HG02610 (cell line): ENCODE results near the gene LPAR6.
"Not testable (repeated sequence)": the region's sequence is repeated elsewhere in the genome, so short reads cannot be mapped to it uniquely, and the experiment has no call there.

Source experiments
- ATAC-seq: cut with Tn5 transposase; IDR thresholded peaks from one replicate; pipeline ENCODE4 v1.9.1; 2021; ENCODE audit warnings: mild to moderate bottlenecking, moderate library complexity; ENCODE audit not compliant: unreplicated experiment

The LPAR6 gene

GRCh38 chr13:48422003-48422402 lies 9.1 kb upstream of the LPAR6 start:
- ATAC-seq: not testable (repeated sequence)

DNA sequence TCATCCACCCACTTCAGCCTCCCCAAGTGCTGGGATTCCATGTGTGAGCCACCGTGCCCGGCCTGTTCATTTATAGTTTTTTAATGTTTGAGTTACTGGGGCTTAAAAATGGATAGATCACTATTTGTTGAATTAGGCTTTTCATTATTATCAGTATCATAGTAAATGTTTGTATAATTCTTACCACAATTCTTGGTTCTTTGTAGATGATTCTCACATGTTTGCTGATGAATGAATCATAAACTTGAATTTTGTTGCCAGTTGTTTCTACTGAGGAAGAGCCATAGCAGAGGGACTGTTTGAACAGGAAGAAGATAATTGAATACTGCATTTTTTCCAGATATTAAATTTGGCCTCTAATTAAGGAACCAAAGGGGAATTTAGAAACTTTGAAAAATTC lies 2.6 kb upstream of the LPAR6 start:
- no peak for ATAC-seq

DNA sequence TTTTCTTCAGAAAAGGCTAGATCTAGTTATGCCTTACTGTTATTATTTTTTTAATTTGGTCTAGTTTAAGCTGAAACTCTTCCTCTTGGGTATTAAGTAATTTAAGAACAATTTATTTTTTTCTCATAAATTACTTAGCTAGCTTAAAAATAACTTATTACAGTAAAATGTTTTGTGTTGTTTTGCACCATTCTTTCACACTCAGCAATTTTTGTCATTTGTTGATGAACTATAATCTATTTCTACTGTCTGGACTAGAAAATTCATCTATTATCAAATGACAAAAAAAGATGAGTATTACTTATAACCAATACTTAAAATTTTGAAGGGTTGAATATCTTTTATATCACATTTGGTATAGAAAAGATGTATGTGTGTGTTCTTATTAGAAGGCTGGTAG lies 1.6 kb upstream of the LPAR6 start:
- no peak for ATAC-seq

GRCh38 chr13:48411841-48412531 lies 927 bp downstream of the LPAR6 start:
- no peak for ATAC-seq

GRCh38 chr13:48411147-48411794 lies 1.6 kb downstream of the LPAR6 start:
- ATAC-seq: no peak

- no peak for ATAC-seq
Observed at GRCh38 chr13:48410199-48410598, 2.7 kb downstream of the LPAR6 start.

- ATAC-seq: no peak
Observed at GRCh38 chr13:48405875-48406274, 7.0 kb downstream of the LPAR6 start.

GRCh38 chr13:48404952-48405351 lies 8.0 kb downstream of the LPAR6 start:
- ATAC-seq: no peak

DNA sequence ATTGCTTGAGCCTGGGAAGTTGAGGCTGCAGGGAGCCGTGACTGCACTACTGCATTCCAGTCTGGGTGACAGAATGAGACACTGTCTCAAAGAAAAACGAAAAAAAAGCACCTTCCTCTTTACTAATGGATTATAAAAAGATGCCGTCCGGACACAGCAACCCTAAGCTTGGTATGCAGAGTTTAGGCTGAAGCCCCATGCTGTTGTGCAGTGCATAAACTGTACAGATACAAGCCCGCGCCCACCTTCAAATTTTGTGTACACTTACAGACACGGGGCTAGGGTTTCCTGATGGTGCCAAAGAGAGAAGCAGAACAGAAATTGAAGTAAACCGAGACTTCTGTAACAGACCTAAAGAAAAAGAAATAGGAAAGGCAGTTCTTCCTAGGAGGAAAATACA lies 9.0 kb downstream of the LPAR6 start:
- no peak for ATAC-seq

DNA sequence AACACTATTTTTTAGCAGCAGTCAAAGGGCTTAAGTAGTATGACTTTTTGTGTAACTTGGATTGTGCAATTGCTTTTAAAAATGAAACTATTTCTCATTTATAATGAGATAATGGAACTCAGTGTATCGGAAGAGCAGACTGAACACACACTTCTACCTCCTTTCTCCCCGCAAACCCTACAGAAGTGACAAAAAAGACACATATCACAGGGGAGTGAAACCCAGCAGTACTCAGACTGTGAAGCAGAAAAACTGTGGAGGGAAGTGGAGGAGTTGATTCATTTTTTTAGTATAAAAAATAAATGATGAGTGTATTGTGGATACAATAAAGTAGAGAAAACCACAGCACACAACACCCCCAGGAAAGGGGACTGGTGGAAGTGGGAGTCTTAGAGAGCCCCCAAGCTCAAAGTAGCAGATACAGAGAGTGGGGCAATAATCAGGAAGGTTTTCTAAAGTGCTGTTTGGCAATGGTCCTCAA lies 9.7 kb downstream of the LPAR6 start:
- ATAC-seq: peak; percentile 77

- ATAC-seq: peak; percentile 47
Observed at GRCh38 chr13:48402325-48402932, 10.5 kb downstream of the LPAR6 start.

DNA sequence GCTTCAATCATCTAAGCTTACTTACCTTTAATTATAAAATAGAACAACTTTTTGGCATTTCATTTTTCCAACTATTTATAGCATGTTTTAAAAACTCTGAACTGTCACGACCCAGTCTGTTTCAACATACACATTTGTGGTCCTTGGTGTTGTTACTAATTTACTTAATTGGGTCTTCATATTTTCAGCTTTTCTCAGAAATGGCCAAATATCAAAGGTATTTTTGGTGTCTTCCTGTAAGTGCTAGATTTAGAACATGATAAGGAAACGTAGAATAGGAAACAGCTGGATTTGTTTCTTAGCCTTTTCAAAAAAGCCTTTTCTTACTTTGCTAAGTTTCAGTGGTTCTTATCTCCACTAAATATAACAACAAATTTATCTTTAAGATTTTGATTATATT lies 11.4 kb downstream of the LPAR6 start:
- no peak for ATAC-seq

DNA sequence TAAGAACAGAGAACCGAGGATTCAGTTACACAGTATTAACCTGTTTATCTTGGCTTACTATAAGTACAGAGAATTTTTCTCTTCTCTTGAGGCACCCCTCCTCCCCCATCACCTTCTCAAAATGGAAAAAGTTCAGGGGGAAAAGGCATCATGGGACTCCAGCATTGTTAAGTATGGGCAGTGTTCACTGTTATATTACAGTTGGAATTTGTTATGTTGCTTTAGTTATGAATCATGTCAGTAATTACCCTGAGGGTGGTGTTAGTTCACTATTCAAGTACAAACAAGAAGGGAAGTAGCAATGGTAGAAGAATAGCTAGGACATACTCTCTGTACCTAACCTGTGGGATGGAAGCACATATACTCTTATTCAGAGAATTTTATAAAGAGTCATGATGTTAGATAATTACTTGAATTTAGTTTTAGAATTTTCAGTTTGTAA lies 12.0 kb downstream of the LPAR6 start:
- peak; percentile 35 for ATAC-seq

GRCh38 chr13:48400090-48400694 lies 12.7 kb downstream of the LPAR6 start:
- ATAC-seq: no peak

GRCh38 chr13:48398450-48399095 lies 14.3 kb downstream of the LPAR6 start:
- ATAC-seq: no peak

DNA sequence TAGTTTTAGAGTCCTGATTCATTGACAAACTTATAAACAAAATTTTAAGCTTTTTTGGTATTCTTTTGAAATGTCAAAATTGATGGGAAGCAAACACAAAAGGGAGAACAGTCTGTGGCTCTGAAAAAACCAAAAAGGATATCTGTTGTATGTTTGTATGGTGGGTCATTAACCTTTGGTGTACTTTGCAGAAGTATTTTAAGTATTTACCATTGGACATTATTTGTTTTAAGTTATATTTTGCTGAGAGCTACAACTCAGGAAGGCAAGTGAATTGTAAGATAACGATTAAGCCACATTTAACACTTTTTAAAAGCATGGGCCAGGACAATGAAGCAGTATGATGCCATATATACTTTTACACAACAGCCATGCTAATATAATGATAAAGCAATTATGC lies 15.2 kb downstream of the LPAR6 start:
- ATAC-seq: no peak

- ATAC-seq: no peak
Observed at GRCh38 chr13:48393698-48394085, 19.2 kb downstream of the LPAR6 start.

DNA sequence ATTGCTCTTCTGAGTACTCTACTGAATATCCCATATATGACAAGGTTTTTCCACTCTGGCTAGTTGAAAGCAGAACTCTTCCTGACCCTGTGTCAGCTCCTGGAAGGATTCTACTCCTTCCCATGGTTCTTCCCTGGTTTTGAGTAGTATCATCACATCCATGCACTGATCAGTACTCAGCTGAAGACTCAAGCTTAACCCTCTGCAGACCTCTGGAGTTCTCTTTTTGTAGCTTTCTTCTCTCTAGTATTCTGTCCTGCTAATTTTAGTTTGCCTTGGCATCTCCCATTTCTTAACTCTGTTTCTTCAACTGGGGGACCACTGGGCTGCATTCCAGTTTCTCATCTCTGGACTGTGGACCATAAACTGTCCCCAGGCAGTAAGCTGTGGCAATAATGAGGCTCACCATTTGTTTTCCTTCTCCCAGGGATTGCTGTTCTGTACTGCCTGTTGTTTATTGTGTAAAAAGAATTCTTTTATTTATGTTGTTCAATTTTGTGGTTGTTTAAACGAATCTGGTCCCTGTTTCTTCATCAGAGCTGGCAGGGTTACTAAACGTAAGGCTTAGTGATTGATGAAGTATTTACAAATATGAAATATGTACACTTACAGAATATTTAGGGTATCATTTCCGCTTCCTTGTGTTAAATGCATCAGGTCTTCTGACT lies 19.7 kb downstream of the LPAR6 start:
- ATAC-seq: no peak

DNA sequence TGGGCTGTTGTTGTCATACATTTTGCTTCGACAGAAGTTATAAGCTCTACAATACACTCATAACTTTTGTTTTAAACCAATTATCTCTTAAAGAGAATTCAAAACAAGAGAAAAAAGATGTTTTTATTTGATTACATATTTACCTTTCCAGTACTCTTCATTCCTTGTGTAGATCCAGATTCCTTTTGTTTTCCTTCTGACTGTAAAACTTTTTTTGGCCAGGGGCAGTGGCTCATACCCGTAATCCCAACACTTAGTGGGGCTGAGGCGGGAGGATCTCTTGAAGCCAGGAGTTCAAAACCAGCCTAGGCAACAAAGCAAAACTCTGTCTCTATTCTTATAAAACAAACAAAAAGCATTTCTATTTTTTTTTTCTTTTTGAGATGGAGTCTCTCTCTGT lies 21.7 kb downstream of the LPAR6 start:
- no peak for ATAC-seq

DNA sequence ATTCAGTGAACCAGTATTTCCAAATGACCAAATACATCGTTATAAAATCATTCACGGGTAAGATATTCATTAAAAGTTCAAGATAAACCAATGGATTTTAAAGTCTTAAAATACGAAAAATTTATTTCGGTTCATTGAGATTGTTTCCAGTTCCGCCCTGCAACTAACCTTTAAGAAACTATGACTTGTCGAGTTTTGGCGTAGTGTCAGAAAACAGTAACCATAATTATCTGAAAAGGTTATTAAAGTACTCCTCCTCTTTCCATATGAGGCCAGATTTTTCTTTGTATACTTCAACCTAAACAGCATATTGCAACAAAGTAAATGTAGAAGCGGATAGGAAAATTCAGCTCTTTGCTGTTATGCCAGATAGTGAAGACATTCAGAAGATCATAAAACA lies 26.1 kb downstream of the LPAR6 start:
- no peak for ATAC-seq

- ATAC-seq: no peak
Observed at GRCh38 chr13:48383384-48383783, 29.5 kb downstream of the LPAR6 start.
